Retinal pigment epithelial cell (primary cell): Measurements from ENCODE around the gene PAF1.

Experiments
- DNase-seq: peaks from one replicate; pipeline ENCODE4 v3.0.0-alpha.2; 2010; ENCODE audit warnings: low read depth
- H3K4me3 ChIP-seq: 2 replicates; pipeline ENCODE4 v1.5.1; 2011; ENCODE audit warnings: mild to moderate bottlenecking, low read length, control low read depth, moderate library complexity
- CTCF ChIP-seq: conservative IDR thresholded peaks from 2 replicates; pipeline ENCODE4 v1.5.1; 2011; ENCODE audit warnings: low read depth, low read length, control low read depth, inconsistent platforms

Gene PAF1

GRCh38 chr19:39432677-39433025, 41.7 kb upstream of the PAF1 start:
- H3K4me3 ChIP-seq, result no peak overlapping the region
- no peak for DNase-seq
- TF ChIP-seq CTCF, result no peak

GRCh38 chr19:39430675-39431593, 40.0 kb upstream of the PAF1 start:
- no peak for TF ChIP-seq CTCF
- DNase-seq, result peak; percentile 88
- H3K4me3 ChIP-seq, result no peak overlapping the region

GRCh38 chr19:39428283-39429112, 37.6 kb upstream of the PAF1 start:
- H3K4me3 ChIP-seq, result no peak overlapping the region
- no peak for TF ChIP-seq CTCF
- DNase-seq, result peak; percentile 60

GRCh38 chr19:39427707-39428106, 36.8 kb upstream of the PAF1 start:
- no peak overlapping the region for H3K4me3 ChIP-seq
- no peak for TF ChIP-seq CTCF
- no peak for DNase-seq

DNA sequence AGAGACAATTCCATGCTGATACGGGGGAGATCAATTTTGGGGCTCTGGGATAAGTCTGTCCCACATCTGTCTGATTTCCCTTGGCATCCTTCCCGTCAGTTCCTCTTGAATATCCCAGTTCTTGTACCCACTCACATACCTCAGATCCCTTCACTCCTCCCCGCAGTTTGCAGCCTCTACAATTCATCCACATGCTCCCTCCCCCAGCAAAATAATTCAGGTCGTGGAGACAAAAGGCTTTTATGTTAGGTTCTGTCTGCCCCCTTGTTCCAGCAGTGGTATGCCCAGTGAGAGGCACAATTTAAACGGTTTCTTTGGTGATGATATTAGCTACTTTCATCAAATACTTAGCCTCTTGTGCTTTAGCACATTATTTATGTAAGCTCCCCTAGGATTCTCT, 35.3 kb upstream of the PAF1 start:
- H3K4me3 ChIP-seq, result no peak overlapping the region
- DNase-seq, result no peak
- TF ChIP-seq CTCF, result no peak

- no peak for TF ChIP-seq CTCF
- DNase-seq, result no peak
- no peak overlapping the region for H3K4me3 ChIP-seq
These were observed 34.8 kb upstream of the PAF1 start for GRCh38 chr19:39425744-39426143.
